Calu3 (cell line): Measurements from ENCODE around the gene SLC45A2. TPM values are rescaled to one million over a fixed set of nuclear protein-coding genes. Genes with fewer than 3 reads are reported as not detected.

Experiments used
- BruUV-seq: library from RNA; stranded (reverse); fragments of 400-500 nt; replicated peaks from 2 replicates; lab custom pipeline; 2021; lab: Mats Ljungman, UMichigan
- CTCF ChIA-PET: fragments of 300-600 bp; sonication (Branson Sonifier 250); formaldehyde crosslinking; loops from one replicate; lab custom pipeline; 2022; ENCODE audit warnings: antibody characterized with exemption; lab: Charles Lee
- DNase-seq: peaks from one replicate; pipeline ENCODE4 v3.0.0; 2022
- H3K27ac Mint-ChIP-seq: one replicate; pipeline ENCODE4 v1.8.0; 2022; ENCODE audit warnings: mixed read lengths; ENCODE audit not compliant: unreplicated experiment
- H3K27me3 Mint-ChIP-seq: one replicate; pipeline ENCODE4 v1.8.0; 2022; ENCODE audit warnings: mixed read lengths; ENCODE audit not compliant: unreplicated experiment
- H3K36me3 Mint-ChIP-seq: one replicate; pipeline ENCODE4 v1.8.0; 2022; ENCODE audit warnings: mild to moderate bottlenecking, moderate library complexity, mixed read lengths; ENCODE audit not compliant: insufficient read depth, unreplicated experiment
- H3K4me1 Mint-ChIP-seq: one replicate; pipeline ENCODE4 v1.8.0; 2022; ENCODE audit warnings: mild to moderate bottlenecking, low read depth, mixed read lengths; ENCODE audit not compliant: unreplicated experiment
- H3K4me3 Mint-ChIP-seq: one replicate; pipeline ENCODE4 v1.8.0; 2022; ENCODE audit warnings: mild to moderate bottlenecking, low read depth, moderate library complexity, mixed read lengths; ENCODE audit not compliant: unreplicated experiment
- H3K9me3 Mint-ChIP-seq: one replicate; pipeline ENCODE4 v1.8.0; 2022; ENCODE audit warnings: low read depth, mixed read lengths; ENCODE audit not compliant: unreplicated experiment
- CTCF ChIP-seq: fragments of 200-600 bp; IDR thresholded peaks from one replicate; pipeline ENCODE4 v1.8.0; 2022; ENCODE audit warnings: antibody characterized with exemption; ENCODE audit not compliant: unreplicated experiment
- intact Hi-C: fragments of 100-400 bp; cut with micrococcal nuclease; formaldehyde crosslinking; loops from one replicate; pipeline ENCODE4 v1.10.0; 2022; ENCODE audit not compliant: unreplicated experiment
- total RNA-seq: library from RNA; stranded (reverse); gene quantifications from 2 replicates; pipeline ENCODE4 v1.2.3, GENCODE V29; 2022

The SLC45A2 gene
- total RNA-seq, 1 experiment from 2014 or later = not detected

DNA sequence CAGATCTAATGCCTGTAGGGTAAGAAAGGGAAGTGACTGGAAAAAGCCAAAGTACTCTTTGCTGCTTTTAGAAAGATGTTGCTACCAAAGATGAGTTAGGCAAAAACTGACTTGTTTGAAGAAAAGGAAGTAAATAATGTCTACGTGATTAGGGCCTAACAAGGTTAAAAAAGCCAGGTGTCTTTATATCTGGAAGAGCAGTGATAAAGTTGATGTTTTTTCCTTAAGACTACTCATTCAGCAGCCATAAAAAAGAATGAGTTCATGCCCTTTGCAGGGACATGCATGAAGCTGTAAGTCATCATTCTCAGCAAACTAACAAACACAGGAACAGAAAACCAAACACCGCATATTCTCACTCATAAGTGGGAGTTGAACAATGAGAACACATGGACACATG, 36.8 kb upstream of the SLC45A2 start:
- H3K36me3 Mint-ChIP-seq = no peaks in the 10 kb centered on the region
- intact Hi-C loops = no loop called here
- peaks cover 7% of the 10 kb centered on the region for H3K4me1 Mint-ChIP-seq
- no peaks in the 10 kb centered on the region for H3K9me3 Mint-ChIP-seq
- no peak for TF ChIP-seq CTCF
- no peaks in the 10 kb centered on the region for H3K27me3 Mint-ChIP-seq
- no peak overlapping the region for H3K27ac Mint-ChIP-seq
- no TSS peak for BruUV-seq
- CTCF ChIA-PET = no interaction called here
- H3K4me3 Mint-ChIP-seq = no peak overlapping the region
- DNase-seq = no peak

- Mint-ChIP-seq H3K4me1 (peaks cover under 1% of the 10 kb centered on the region), H3K9me3 (no peaks in the 10 kb centered on the region), H3K36me3 (no peaks in the 10 kb centered on the region), H3K4me3 (no peak overlapping the region), H3K27ac (no peak overlapping the region), H3K27me3 (no peaks in the 10 kb centered on the region)
- BruUV-seq = no TSS peak
- CTCF ChIA-PET = no interaction called here
- no peak for TF ChIP-seq CTCF
- DNase-seq = no peak
- intact Hi-C loops = no loop called here
These were observed 36.2 kb upstream of the SLC45A2 start for GRCh38 chr5:34020726-34021125.

DNA sequence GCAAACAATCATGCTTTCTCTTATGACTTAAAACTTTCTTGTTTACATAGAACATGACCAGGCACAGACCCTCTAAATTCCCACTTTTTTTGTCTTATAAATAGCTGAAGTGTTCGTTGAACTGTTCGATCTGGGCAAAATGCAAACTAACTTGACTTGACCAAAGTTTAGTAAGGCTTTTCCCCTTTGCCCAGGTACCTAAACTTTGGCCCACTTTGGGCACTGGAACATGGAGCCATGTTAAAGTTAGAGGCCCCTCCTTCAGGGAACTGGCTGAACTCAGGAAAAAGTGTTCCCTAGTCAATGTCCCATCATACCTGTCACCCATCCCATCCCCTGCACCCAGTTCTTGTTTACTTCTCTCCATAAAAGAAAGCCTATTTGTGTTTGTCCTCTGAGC, 32.8 kb upstream of the SLC45A2 start:
- DNase-seq = no peak
- Mint-ChIP-seq H3K27ac (no peak overlapping the region), H3K4me3 (no peak overlapping the region), H3K27me3 (no peaks in the 10 kb centered on the region), H3K4me1 (no peaks in the 10 kb centered on the region), H3K9me3 (no peaks in the 10 kb centered on the region), H3K36me3 (no peaks in the 10 kb centered on the region)
- no TSS peak for BruUV-seq
- CTCF ChIA-PET = no interaction called here
- TF ChIP-seq CTCF = no peak
- intact Hi-C loops = no loop called here

DNA sequence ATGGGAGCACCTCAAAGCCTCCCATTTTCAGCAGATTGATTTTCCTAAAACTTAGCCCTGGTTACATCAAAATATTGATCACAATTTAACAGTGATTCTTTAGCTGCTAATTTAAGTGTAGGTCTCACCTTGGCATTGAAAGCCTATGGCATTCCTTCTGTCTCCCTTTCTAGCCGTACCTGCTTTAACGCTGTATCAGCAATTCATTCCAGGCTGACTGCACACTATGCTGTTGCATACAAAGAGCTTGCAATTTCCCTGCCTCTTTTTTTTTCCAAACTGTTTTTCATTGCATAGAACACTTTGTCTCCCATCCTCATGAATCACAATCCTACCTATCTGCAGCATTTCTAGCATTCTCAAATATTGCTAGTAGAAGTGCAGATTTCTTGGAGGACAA, 32.3 kb upstream of the SLC45A2 start:
- Mint-ChIP-seq H3K36me3 (no peaks in the 10 kb centered on the region), H3K27ac (no peak overlapping the region), H3K9me3 (no peaks in the 10 kb centered on the region), H3K27me3 (no peaks in the 10 kb centered on the region), H3K4me1 (no peaks in the 10 kb centered on the region), H3K4me3 (no peak overlapping the region)
- CTCF ChIA-PET = interaction anchor here (0.6 kb wide), 1 partner anchor 989 kb away, joined by 3 read pairs; no protein-coding TSS in a partner anchor
- DNase-seq = no peak
- no TSS peak for BruUV-seq
- intact Hi-C loops = no loop called here
- TF ChIP-seq CTCF = no peak
